Kasumi-1 (cell line): Measurements from ENCODE around the gene PPP2R3A.
"Not testable (repeated sequence)": the region's sequence is repeated elsewhere in the genome, so short reads cannot be mapped to it uniquely, and the experiment has no call there.

Source experiments
- DNase-seq, 2 experiments: peaks; one replicate each; lab custom pipeline; 2025; lab: John Stamatoyannopoulos, UW

PPP2R3A gene

DNA sequence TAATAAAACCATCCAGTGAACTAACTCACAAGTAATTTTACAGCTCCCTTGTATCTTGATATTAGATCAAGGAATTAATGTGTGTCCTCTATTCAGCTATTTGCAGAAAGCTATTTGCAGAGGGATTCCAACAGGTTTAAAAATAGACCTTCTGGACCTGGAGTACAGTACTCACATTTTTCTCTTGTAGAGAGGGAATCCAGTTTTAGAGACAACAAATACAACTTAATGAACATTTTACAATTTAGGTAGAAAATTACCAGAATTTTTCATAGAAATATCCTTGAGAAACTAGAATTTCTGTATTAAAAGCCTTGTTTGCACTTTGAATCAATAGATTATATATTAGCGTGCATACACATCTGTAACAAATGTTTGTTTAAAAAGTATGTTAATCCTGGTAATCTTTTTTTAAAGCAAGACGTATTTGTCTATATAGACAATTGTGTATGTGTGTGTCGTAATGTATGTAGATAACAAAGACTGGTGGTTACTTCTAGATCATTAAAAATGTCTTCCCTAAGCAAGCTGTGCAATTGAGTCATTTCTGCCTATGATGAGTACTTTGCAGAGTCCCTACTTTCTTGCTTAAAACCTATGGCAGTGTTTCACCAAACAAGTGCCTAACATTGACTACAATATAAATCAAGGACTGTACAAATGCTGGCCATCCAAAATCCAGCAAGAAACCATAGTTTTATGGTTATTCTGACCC, 57.9 kb downstream of the PPP2R3A start:
- DNase-seq, result no peak

DNA sequence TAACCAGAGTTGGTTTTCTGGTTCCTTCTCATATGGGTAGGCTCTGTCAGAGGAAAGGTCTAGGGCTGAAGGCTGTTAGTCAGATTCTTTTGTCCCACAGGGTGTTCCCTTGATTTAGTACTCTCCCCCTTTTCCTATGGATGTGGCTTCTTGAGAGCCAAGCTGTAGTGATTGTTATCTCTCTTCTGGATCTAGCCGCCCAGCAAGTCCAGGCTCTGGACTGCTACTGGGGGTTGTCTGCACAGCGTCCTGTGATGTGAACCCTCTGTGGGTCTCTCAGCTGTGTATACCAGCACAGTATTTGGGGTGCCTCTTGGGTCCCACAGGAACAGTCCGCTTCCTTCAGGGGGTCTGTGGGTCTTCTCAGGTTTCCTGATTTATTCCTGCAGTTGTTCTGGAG, 70.8 kb downstream of the PPP2R3A start:
- no peak for DNase-seq

DNA sequence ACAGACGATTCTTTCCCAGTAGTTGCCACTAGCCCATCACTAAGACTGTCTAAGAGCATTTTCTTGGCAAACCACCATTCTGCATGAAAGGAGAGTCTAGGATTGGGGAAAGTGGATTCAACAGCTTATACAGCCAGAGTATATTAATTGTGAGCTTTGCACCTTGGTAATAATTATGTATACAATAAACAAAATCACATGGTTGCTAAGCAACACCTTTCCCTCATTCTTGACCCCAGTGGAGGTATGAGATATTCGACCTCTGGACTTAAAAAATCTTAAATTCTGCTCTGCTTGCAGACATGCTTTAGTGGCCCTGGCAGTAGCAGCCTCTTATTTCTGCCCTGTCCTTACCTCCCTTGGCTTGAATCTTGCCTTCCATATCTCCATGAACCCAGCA, 73.1 kb downstream of the PPP2R3A start:
- DNase-seq, result no peak

DNA sequence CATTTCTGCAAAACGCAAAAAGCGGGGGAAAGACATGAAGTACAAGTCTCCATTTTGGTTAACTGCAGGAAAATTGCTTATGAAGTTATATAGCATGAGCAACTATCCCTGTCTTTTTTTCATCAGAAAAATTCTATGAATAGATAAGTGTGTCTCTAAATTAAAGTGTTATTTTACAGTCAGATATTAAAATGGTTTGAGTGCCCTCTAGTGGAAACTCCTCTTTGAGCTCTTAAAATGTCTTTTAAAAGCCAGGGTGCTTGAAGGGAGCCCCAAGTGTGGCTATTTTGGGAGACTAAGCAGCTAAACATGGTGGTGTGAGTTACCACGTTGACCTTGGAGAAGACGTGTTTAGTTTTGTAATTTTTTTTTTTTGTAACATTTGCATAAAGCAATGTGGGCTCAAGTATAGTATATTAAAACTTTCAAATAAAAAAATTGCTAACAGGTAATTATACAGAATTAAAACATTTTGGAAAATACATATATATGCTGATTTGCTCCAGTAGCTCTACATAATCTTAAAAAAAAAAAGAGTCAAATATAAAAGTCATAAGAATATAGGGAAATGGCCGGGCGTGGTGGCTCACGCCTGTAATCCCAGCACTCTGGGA, 77.2 kb downstream of the PPP2R3A start:
- DNase-seq, result peak; percentile 76 to 83

DNA sequence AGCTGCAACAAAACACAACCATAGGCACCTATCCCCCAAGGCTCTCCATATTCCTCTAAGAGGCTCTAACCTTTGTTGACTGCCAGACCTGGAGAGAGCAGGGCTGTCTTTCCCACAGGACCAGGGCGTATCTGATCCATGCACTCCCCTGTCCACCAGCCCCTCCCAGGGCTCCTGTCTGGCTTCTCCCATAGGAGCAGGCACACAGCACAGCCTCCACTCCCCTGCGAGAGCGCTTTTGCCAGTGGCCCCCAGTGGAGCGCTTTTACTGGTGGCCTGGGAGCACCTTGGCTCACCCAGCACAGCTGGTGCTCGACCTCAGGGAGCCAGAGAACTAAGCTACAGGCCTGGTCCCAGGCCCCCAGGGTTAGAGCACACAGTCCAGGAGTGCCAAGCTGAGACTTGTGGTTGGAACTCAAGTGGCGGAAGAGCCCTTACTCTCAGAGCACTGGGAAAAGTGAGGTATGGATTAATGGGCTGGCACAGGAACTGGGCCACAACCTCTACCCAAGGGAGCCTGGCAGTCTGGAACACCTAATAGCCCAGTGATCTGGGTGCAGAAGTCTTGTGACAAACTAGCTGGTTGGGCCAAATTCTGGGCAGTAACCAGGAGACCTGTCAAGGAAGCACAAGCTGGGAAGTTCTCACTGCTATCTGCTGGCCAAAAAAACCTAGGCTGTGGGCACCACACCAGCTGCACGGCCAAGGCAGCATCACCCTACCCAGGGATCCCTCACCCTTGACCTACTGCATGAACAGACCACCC, 79.6 kb downstream of the PPP2R3A start:
- no peak for DNase-seq

DNA sequence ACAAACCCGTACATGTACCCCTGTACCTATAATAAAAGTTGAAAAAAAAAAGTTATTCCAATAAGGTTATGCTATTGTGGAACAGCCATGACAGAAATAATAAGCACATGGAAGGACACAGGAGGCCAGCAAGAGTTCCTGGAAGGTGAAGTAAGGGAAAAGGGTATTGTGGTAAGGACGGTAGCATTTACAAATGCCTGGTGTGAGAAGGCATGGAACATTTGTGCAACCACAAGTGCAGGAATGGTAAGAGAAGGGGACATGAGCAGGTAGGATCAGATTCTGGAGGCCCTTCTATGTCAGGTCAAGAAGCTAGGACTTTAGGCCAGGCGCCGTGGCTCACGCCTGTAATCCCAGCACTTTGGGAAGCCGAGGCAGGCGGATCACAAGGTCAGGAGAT, 82.5 kb downstream of the PPP2R3A start:
- DNase-seq, result no peak

DNA sequence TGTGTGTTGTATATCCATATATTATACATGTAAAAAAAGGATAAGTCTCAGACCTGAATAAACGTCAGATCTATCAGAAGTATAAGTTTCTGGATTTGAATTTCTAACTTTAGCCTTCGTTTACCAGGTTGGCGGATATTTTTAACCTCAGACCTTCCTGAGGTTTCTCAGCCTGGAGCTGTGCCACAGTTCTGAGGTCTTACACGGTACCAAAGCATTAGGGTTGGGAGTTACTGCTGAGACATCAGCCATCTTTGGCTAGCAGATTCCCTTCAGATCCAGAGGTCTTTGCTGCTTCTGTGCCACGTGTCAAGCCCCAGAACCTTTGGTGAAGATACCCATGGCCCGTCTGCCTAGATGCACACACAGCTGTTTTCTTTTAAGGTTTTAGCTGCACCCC, 84.7 kb downstream of the PPP2R3A start:
- DNase-seq, result no peak

DNA sequence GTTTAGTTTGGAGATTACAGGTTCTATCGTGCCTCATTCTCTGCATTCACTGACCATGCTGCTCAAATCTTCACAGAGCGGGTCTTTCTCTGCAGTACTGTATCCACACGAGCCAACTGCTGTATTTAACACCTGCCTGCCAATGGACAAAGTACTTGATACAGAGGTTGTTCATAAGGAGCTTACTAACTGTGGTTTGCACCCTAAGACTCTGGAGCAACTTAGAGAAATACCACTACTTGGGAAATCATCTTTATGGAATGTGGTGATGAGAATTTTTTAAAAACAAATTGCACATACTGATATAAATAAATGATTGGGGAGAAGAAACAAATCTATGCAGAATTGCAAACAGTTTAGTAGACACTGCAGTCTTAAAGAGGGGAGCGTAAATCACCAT, 90.0 kb downstream of the PPP2R3A start:
- no peak for DNase-seq

DNA sequence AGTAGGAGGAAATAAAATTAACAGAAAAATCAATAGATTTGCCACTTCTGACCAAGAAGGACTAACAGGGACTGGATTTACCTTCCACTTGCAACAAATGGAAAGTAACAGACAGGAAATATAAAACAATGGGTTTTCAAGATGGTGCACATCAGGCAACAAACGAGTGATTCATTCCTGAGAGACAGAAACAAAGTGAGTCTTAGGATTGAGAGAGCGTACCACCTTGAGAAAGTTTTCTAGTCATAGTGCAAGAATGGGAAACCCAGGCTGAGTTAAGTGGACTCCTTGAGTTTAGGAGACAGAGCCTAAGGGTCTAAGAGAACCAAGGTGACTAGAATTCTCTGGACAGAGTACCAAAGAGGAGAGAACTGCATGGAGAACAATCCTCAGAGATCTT, 101.7 kb downstream of the PPP2R3A start:
- no peak for DNase-seq

DNA sequence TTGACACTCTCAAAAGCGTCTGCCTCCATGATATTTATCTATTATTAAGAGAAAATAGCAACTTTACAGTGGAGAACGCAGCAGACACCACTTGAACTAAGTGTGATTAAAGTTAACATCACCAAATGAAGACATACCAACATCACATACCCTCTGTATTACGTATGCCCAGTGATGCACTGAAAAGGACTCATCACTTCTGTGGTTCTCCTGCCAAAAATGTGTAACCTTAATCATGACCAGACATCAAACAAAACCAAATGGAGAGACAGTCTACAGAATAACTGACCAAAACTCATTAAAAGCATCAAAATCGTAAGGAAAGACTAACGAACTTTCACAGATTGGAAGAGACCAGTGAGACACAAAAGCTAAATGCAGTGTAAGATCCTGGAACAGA, 103.2 kb downstream of the PPP2R3A start:
- DNase-seq, result no peak

DNA sequence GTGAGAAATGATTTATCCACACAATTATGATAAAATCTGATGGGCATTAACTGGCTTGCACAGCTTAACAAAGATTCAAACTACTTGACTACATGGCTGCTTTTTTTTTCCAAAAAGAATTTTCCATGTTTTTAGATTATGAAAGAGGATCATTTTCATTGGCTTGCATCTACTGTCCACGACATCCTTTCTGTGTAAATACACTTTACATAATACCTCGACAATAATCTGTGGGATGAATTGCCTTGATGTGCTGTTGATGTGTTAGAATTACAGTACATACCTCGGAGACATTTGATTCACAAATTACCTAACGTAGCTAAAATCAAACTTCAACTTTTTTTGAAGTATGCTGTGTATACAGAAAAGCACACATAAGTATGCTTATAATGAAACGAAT, 104.4 kb downstream of the PPP2R3A start:
- no peak for DNase-seq

DNA sequence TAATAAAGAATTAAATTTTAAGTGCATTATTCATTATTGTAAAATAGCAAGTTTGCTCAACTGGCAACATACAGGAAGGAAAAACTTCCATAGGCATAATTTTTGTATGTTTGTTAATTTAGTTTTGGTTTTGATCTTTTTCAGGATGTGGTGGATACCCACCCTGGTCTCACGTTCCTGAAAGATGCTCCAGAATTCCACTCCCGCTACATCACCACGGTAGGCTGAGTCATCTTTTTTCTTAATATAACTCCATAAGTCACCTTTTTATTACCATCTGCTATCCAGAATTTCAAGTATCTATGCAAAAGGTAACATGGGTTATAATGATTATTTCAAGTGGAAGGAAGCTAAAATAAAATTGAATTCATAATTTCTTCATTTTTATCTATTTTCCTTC, 104.8 kb downstream of the PPP2R3A start:
- DNase-seq, result no peak

DNA sequence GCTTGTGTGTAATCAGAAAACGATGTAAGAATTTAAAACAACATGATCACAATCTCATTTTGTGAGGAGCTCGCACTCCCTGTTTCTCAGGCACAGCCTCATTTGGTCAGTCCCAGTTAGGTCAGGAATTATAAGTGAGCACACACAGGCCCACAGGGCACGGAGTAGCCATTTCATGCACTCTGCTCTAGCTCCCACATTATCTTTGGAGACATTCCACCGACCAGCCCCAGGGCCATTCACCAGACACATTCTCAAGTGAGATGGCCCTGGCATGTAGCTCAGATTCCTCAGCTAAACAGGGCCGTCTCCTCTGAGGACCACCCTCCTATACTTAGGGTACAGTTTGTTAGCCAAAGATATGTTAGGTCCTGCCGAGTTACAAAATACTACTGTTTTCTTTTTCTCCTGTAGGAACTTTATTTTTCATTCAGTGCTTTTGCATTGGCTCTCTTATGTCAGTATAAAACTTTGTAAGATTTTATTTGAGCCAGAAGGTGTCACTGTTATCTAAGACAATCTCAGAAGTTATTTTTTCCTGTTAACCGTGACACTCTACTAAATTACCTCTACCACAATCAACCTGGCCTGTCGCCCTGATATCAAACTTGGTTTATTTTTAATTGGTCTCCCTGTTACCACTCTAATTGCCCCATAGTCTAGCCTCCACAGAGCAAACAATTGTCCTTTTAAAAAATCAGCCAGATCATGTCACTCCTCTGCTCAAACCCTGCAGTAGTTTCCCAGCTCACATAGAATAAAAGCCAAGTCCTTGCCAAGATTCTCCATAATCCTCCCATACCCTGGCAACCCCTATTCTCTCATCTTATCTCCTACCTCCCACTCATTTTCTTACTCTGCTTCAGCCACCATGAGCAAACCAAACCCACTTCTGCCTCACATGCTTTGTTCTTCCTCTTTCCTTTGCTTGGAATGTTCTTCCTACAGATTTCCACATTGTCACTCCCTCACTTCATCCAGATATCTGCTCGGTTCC, 105.7 kb downstream of the PPP2R3A start:
- DNase-seq, result peak; percentile 39 to 65

DNA sequence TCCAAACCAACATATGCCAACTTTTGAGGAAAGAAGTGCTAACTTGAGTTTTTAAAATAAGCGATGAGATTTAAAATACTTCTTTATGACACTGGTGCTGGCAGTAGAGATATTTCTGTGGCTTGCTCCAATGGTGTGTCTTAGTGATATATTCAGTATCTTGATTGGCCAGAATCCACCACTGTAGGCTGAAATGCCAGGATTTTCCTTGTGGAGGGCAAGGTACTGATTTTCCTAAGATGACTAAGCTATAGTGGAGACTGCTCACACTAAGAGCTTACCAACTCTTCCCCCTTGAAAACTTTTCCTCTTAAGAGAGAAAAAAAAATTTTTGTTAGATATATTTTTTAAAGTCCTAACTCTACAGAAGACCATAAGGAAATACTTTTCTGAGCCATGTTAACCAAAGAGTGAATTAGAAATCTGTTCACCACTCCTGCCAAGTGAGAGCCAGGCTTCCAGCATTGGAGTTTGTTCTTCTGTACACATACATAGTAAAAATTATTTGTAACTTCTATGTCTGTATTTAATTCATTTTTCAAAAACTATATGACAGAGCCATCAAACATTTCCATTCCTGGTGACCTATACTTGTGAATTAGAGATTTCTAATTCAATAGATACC, 109.1 kb downstream of the PPP2R3A start:
- no peak for DNase-seq

DNA sequence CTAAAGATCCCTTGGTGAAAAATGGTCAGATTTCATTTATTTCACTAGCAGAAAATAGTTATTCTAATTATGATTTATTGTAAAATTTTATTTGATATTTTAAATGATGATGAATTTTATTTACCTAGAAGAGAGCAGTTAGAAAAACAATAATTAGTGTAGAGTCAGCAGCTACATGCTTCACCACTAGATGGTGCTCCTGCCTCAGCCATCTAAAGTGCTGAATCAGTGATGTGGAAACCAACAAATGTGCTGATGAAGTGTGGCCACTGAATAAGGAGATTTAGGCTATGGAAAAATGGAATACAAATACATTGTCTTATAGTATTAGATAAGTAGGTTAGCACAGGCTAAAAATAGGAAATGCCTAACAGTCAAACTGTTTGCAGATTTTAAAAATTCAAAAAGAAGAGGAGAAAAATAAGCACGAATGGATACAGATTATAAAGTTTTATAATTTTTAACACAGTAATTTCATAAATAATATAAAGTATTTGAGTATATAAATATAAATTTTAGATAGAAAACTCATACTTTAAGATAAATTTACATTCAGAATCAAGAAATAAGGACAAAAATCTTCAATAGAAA, 109.8 kb downstream of the PPP2R3A start:
- peak; percentile 76 to 77 for DNase-seq

DNA sequence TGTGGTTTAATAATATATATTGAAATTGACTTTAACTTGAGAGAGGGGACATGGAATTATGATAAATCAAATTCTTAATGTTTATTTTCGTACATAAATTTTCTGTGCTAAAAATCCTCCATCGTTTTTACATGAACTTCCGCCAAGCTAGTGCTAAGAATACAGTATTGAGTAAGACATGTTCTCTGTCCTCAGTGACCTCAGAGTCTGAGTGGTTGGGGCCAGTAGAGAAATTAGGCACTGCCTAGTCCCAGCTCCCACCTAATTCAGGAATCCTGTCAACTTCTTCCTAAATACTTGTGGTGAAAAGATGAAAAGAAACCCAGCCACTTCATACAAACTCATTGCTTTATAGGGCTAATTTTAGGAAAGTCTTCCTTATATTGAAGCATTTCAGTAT, 110.3 kb downstream of the PPP2R3A start:
- DNase-seq, result no peak

DNA sequence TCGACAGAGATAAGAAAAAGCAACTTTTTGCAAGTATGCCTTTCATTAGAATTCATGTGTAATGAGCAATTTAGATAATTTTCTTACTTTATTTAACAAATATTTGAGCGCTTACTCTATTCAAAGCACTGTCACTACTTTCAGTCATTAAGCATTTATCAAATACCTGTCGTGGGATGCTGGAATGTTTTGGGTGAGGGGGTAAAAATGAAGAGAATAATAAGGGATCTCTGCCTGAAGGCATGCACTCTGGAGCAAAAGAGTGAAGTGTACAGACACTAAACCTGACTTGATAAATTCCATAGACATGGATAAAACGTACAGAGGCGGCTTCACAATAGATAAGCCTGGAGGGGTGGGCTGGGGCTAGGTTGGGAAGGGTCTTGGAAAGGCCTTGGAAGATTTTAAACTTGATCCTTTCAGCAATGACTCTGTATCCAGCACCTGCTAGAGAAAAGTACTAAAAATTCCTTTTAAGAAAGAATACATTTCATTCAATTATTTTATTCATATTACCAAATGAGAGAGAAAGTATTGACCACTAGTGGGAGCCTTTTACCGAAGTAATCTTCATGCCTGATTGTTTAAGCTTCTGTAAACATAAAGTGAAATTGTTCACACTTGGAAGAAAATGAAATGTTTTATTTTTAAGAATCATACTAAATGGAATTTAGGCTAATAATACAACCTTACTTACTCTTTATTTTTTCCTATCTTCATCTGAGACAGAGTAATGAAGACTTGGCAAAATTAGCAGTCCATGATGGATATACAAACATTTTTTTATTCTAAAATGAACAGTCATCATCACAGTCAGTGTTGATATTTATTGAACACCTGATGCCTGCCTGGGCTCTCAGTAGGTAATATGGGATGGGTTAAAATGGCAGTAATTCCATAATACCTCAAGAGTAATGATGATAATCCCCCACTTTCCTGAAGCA, 113.2 kb downstream of the PPP2R3A start:
- DNase-seq, result peak; percentile 43 to 79

DNA sequence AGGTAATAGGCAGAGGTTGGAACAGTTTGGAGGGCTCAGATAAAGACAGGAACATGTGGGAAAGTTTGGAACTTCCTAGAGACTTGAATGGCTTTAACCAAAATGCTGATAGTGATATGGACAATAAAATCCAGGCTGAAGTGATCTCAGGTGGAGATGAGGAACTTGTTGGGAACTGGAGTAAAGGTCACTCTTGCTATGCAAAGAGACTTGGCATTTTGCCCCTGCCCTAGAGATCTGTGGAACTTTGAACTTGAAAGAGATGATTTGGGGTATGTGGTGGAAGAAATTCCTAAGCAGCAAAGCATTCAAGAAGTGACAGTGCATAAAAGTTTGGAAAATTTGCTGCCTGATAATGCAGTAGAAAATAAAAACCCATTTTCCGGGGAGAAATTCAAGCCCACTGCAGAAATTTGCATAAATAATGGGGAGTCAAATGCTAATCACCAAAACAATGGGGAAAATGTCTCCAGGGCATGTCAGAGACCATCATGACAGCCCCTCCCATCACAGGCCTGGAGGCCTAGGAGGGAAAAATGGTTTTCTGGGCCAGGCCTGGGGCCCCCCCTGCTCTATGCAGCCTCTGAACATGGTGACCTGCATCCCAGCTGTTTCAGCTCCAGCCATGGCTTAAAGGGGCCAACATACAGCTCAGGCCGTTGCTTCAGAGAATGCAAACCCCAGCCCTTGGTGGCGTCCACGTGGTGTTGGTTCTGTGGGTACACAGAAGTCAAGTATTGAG, 118.3 kb downstream of the PPP2R3A start:
- DNase-seq, result not testable (repeated sequence)

DNA sequence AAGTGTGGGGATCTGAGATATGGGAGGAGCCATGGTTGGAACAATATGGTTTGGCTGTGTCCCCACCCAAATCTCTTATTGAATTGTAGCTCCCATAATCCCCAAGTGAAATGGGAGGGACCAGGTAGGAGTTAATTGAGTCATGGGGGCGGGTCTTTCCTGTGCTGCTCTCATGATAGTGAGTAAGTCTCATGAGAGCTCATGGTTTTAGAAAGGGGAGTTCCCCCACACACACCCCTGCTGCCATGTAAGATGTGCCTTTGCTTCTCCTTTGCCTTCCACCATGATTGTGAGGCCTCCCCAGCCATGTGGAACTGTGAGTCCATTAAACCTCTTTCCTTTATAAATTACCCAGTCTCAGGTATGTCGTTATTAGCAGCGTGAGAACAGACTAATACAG, 119.5 kb downstream of the PPP2R3A start:
- DNase-seq, result not testable (repeated sequence)
